HepG2 (cell line): Measurements from ENCODE around the gene SEMA3F. TPM values are rescaled to one million over a fixed set of nuclear protein-coding genes. Genes with fewer than 3 reads are reported as not detected.
A peak's percentile ranks its signal among the peaks of the same experiment; 100 is the strongest.

Source experiments
- AGO2 ChIP-seq: fragments of 200-400 bp; formaldehyde crosslinking; optimal IDR thresholded peaks from 2 replicates; pipeline ENCODE3; 2017; ENCODE audit warnings: mild to moderate bottlenecking, low read depth, low read length, moderate library complexity
- ARHGAP35 ChIP-seq: sonication (generic); formaldehyde crosslinking; IDR thresholded peaks from 2 replicates; pipeline ENCODE4 v1.9.0; 2022; ENCODE audit warnings: mild to moderate bottlenecking, inconsistent platforms, moderate library complexity, missing genetic modification reagents, borderline replicate concordance
- CAMTA2 ChIP-seq: sonication (generic); formaldehyde crosslinking; IDR thresholded peaks from 2 replicates; pipeline ENCODE4 v1.4.0; 2020; ENCODE audit warnings: mild to moderate bottlenecking, missing genetic modification reagents, borderline replicate concordance
- CC2D1A ChIP-seq: sonication (generic); formaldehyde crosslinking; IDR thresholded peaks from 2 replicates; pipeline ENCODE4 v1.8.1; 2023; ENCODE audit warnings: mild to moderate bottlenecking, missing genetic modification reagents
- FOXM1 ChIP-seq: sonication (generic); formaldehyde crosslinking; IDR thresholded peaks from 2 replicates; pipeline ENCODE4 v1.5.0; 2020; ENCODE audit warnings: missing genetic modification reagents
- GTF2F1 ChIP-seq: fragments of 150-350 bp; IDR thresholded peaks from 2 replicates; pipeline ENCODE4 v1.6.1; 2014; ENCODE audit warnings: low read length
- HOXD1 ChIP-seq: sonication (generic); formaldehyde crosslinking; IDR thresholded peaks from 2 replicates; pipeline ENCODE4 v1.5.0; 2020; ENCODE audit warnings: missing genetic modification reagents
- JDP2 ChIP-seq: sonication (generic); formaldehyde crosslinking; IDR thresholded peaks from 2 replicates; pipeline ENCODE4 v1.8.1; 2022; ENCODE audit warnings: missing genetic modification reagents, borderline replicate concordance
- MTA3 ChIP-seq: sonication (generic); formaldehyde crosslinking; IDR thresholded peaks from 2 replicates; pipeline ENCODE4 v1.4.0; 2020; ENCODE audit warnings: missing genetic modification reagents
- MYC ChIP-seq: sonication (generic); formaldehyde crosslinking; IDR thresholded peaks from 2 replicates; pipeline ENCODE4 v1.9.0; 2021; ENCODE audit warnings: missing genetic modification reagents, borderline replicate concordance
- PHB2 ChIP-seq: fragments of 450-650 bp; IDR thresholded peaks from 2 replicates; pipeline ENCODE4 v1.6.1; 2018; ENCODE audit not compliant: partially characterized antibody
- PITX1 ChIP-seq: sonication (generic); formaldehyde crosslinking; IDR thresholded peaks from 2 replicates; pipeline ENCODE4 v1.5.1; 2020; ENCODE audit warnings: mild to moderate bottlenecking, missing genetic modification reagents
- POGZ ChIP-seq: sonication (generic); formaldehyde crosslinking; IDR thresholded peaks from 2 replicates; pipeline ENCODE4 v1.4.0; 2020; ENCODE audit warnings: mild to moderate bottlenecking, missing genetic modification reagents
- SP1 ChIP-seq, 2 experiments: fragments of 450-650 bp in 1 of 2; sonication (generic) in 1 of 2; formaldehyde crosslinking in 1 of 2; IDR thresholded peaks; 2 replicates each; pipeline versions ENCODE4 v1.4.0 to v1.6.1; 2016 to 2020; ENCODE audit warnings: missing genetic modification reagents in 1 of 2
- ZBTB8A ChIP-seq: sonication (generic); formaldehyde crosslinking; IDR thresholded peaks from 2 replicates; pipeline ENCODE4 v1.4.0; 2020; ENCODE audit warnings: mild to moderate bottlenecking, low read depth, missing genetic modification reagents, borderline replicate concordance
- ZFP62 ChIP-seq: sonication (generic); formaldehyde crosslinking; IDR thresholded peaks from 2 replicates; pipeline ENCODE4 v1.4.0; 2020; ENCODE audit warnings: missing genetic modification reagents
- ZFP82 ChIP-seq: sonication (generic); formaldehyde crosslinking; IDR thresholded peaks from 2 replicates; pipeline ENCODE4 v1.5.1; 2020; ENCODE audit warnings: mild to moderate bottlenecking, missing genetic modification reagents, borderline replicate concordance
- ZNF432 ChIP-seq: sonication (generic); formaldehyde crosslinking; IDR thresholded peaks from 2 replicates; pipeline ENCODE4 v1.5.0; 2020; ENCODE audit warnings: missing genetic modification reagents, mild to moderate bottlenecking, borderline replicate concordance
- ZNF446 ChIP-seq: sonication (generic); formaldehyde crosslinking; IDR thresholded peaks from 2 replicates; pipeline ENCODE4 v1.5.0; 2020; ENCODE audit warnings: mild to moderate bottlenecking, missing genetic modification reagents
- ZNF543 ChIP-seq: sonication (generic); formaldehyde crosslinking; IDR thresholded peaks from 2 replicates; pipeline ENCODE4 v1.4.0; 2020; ENCODE audit warnings: mild to moderate bottlenecking, missing genetic modification reagents
- ZSCAN20 ChIP-seq: sonication (generic); formaldehyde crosslinking; IDR thresholded peaks from 2 replicates; pipeline ENCODE4 v1.4.0; 2020; ENCODE audit warnings: missing genetic modification reagents, mild to moderate bottlenecking, borderline replicate concordance
- polyA plus RNA-seq, 8 experiments: library from polyadenylated mRNA; depleted of rRNA in 3 of 8; stranded (reverse) in 7 of 8; unstranded in 1 of 8; fragments of >200 nt; fragmentation: Illumina TruSeq in 4 of 8; extraction: Trizol in 4 of 8; gene quantifications; 2 replicates each; pipeline versions ENCODE4 v1.2.1 to v1.2.3, GENCODE V29; 2011 to 2016; ENCODE audit warnings: low read depth in 4 of 8, missing spikeins in 1 of 8, mixed read lengths in 1 of 8; ENCODE audit not compliant: insufficient read depth in 1 of 8
- total RNA-seq, 5 experiments: library from RNA; depleted of rRNA; stranded (reverse); fragments of >200 nt; fragmentation: Illumina TruSeq; extraction: Trizol; gene quantifications; 2 replicates each; pipeline ENCODE4 v1.2.3, GENCODE V29; 2016; ENCODE audit warnings: low read depth in 1 of 5
- TF ChIP-seq, protein P1 (sequence below): IDR thresholded peaks from 2 replicates; pipeline ENCODE4 v1.6.1; 2016; ENCODE audit warnings: low read depth, borderline replicate concordance
- TF ChIP-seq, protein P2 (sequence below): sonication (generic); formaldehyde crosslinking; conservative IDR thresholded peaks from 2 replicates; pipeline ENCODE4 v1.8.0; 2022; ENCODE audit warnings: low read depth, missing genetic modification reagents
- TF ChIP-seq, protein P3 (sequence below): sonication (generic); formaldehyde crosslinking; IDR thresholded peaks from 2 replicates; pipeline ENCODE4 v1.4.0; 2020; ENCODE audit warnings: mild to moderate bottlenecking, missing genetic modification reagents
- TF ChIP-seq, protein P4 (sequence below): sonication (generic); formaldehyde crosslinking; IDR thresholded peaks from 2 replicates; pipeline ENCODE4 v1.9.0; 2021; ENCODE audit warnings: missing genetic modification reagents, mild to moderate bottlenecking, borderline replicate concordance

The SEMA3F gene
- total and polyA plus RNA-seq, 2 of the 13 experiments (the other 11 are each of a cell fraction or from before 2014, with no cell fraction given): 7.6 to 17.2 TPM

DNA sequence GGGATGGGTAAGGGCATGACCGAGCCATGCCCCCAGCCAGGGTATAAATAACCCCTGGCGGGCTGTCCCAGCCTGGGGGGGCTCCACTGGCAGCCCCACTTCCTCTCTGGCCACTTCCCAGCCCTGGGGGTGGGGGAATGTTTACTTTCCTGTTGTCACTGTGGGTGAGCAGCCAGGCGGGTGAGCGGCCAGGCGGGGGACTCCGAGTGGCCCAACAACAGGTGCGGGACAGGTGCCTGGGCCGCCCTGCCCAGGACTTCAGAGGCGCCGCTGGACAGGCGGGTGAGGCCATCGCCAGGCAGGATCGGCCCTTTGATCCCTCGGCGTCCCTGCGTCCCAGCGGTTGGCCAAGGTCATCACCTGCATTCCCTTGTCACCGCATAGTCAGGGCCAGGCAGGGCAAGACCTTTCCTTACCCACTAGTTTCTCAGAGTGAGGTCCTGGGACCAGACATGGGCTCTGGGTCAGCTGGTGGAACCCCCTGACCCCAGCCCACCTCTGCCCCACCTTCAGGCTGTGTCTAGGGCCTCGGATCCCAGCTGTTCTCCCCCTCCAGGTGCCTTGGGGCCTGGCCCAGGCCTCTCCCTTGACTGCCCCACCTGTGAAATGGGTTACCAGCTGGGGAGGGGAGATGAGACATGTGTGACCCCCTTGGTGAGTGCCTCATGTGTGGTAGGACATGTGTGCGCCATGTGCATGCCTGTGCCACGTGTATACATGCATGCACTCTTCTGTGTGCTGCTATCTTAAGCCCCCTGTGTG is 16.6 kb downstream of the SEMA3F start (continued):
- TF ChIP-seq PHB2 (no peak), ZNF432 (no peak), AGO2 (no peak), ZNF446 (CRISPR knock-in tag) (no peak), MTA3 (no peak), PITX1 (CRISPR knock-in tag) (peak; percentile 96), ZFP62 (CRISPR knock-in tag) (no peak), MYC (CRISPR knock-in tag) (peak; percentile 86; the same call in 1 of the 2 replicates), HOXD1 (CRISPR knock-in tag) (peak; percentile 84; the same call in 1 of the 2 replicates), POGZ (CRISPR knock-in tag) (peak; percentile 86), GTF2F1 (no peak), CC2D1A (CRISPR knock-in tag) (no peak), FOXM1 (CRISPR knock-in tag) (no peak), CAMTA2 (CRISPR knock-in tag) (no peak), SP1 (IDR thresholded peaks at IDR 0.05) (no peak), SP1 (CRISPR knock-in tag; IDR thresholded peaks at IDR 0.05) (peak; percentile 74), ARHGAP35 (CRISPR knock-in tag) (peak; percentile 88; the same call in 1 of the 2 replicates), ZBTB8A (CRISPR knock-in tag) (no peak), ZFP82 (no peak), ZSCAN20 (CRISPR knock-in tag) (no peak), JDP2 (no peak), ZNF543 (CRISPR knock-in tag) (peak; percentile 84; the same call in 1 of the 2 replicates)
- TF ChIP-seq, protein P1, sequence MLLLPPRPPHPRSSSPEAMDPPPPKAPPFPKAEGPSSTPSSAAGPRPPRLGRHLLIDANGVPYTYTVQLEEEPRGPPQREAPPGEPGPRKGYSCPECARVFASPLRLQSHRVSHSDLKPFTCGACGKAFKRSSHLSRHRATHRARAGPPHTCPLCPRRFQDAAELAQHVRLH: peak; percentile 96
- TF ChIP-seq, protein P2, sequence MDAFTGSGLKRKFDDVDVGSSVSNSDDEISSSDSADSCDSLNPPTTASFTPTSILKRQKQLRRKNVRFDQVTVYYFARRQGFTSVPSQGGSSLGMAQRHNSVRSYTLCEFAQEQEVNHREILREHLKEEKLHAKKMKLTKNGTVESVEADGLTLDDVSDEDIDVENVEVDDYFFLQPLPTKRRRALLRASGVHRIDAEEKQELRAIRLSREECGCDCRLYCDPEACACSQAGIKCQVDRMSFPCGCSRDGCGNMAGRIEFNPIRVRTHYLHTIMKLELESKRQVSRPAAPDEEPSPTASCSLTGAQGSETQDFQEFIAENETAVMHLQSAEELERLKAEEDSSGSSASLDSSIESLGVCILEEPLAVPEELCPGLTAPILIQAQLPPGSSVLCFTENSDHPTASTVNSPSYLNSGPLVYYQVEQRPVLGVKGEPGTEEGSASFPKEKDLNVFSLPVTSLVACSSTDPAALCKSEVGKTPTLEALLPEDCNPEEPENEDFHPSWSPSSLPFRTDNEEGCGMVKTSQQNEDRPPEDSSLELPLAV (CRISPR knock-in tag): no peak
- TF ChIP-seq, protein P3, sequence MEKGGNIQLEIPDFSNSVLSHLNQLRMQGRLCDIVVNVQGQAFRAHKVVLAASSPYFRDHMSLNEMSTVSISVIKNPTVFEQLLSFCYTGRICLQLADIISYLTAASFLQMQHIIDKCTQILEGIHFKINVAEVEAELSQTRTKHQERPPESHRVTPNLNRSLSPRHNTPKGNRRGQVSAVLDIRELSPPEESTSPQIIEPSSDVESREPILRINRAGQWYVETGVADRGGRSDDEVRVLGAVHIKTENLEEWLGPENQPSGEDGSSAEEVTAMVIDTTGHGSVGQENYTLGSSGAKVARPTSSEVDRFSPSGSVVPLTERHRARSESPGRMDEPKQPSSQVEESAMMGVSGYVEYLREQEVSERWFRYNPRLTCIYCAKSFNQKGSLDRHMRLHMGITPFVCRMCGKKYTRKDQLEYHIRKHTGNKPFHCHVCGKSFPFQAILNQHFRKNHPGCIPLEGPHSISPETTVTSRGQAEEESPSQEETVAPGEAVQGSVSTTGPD (CRISPR knock-in tag): peak; percentile 94
- TF ChIP-seq, protein P4, sequence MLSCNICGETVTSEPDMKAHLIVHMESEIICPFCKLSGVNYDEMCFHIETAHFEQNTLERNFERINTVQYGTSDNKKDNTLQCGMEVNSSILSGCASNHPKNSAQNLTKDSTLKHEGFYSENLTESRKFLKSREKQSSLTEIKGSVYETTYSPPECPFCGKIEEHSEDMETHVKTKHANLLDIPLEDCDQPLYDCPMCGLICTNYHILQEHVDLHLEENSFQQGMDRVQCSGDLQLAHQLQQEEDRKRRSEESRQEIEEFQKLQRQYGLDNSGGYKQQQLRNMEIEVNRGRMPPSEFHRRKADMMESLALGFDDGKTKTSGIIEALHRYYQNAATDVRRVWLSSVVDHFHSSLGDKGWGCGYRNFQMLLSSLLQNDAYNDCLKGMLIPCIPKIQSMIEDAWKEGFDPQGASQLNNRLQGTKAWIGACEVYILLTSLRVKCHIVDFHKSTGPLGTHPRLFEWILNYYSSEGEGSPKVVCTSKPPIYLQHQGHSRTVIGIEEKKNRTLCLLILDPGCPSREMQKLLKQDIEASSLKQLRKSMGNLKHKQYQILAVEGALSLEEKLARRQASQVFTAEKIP (CRISPR knock-in tag): no peak
